Smooth muscle cell (in vitro differentiated cells): ENCODE measurements around the gene NLGN4Y. TPM values are rescaled to one million over a fixed set of nuclear protein-coding genes. Genes with fewer than 3 reads are reported as not detected.

Source experiments
- DNase-seq: peaks from one replicate; lab custom pipeline; 2025; ENCODE audit not compliant: unreplicated experiment; lab: John Stamatoyannopoulos, UW
- H2AFZ ChIP-seq: fragments of 200-600 bp; sonication (generic); 2 replicates; pipeline ENCODE4 v1.6.0; 2016; ENCODE audit warnings: antibody characterized with exemption, low read depth, mild to moderate bottlenecking
- H3F3A ChIP-seq: fragments of 200-600 bp; sonication (generic); 2 replicates; pipeline ENCODE4 v1.6.0; 2017; ENCODE audit warnings: antibody characterized with exemption, low read depth
- H3K27ac ChIP-seq: fragments of 200-600 bp; sonication (generic); 2 replicates; pipeline ENCODE4 v1.5.1; 2016; ENCODE audit warnings: low read depth, mild to moderate bottlenecking
- H3K27me3 ChIP-seq: fragments of 200-600 bp; sonication (generic); 2 replicates; pipeline ENCODE4 v1.6.1; 2016; ENCODE audit warnings: low read depth, mild to moderate bottlenecking
- H3K36me3 ChIP-seq: fragments of 200-600 bp; sonication (generic); 2 replicates; pipeline ENCODE4 v1.5.1; 2016; ENCODE audit warnings: low read depth
- H3K4me1 ChIP-seq: fragments of 200-600 bp; sonication (generic); 2 replicates; pipeline ENCODE4 v1.5.1; 2016; ENCODE audit warnings: low read depth
- H3K4me2 ChIP-seq: fragments of 200-600 bp; sonication (generic); 2 replicates; pipeline ENCODE4 v1.6.0; 2016; ENCODE audit warnings: mild to moderate bottlenecking
- H3K4me3 ChIP-seq: fragments of 200-600 bp; sonication (generic); 2 replicates; pipeline ENCODE4 v1.5.1; 2016; ENCODE audit warnings: mild to moderate bottlenecking
- H3K79me2 ChIP-seq: fragments of 200-600 bp; sonication (generic); 2 replicates; pipeline ENCODE4 v1.6.0; 2016; ENCODE audit warnings: low read depth, mild to moderate bottlenecking
- H3K9ac ChIP-seq: fragments of 200-600 bp; sonication (generic); 2 replicates; pipeline ENCODE4 v1.6.0; 2016; ENCODE audit warnings: low read depth
- H3K9me3 ChIP-seq: fragments of 200-600 bp; sonication (generic); replicated peaks from 2 replicates; pipeline ENCODE4 v1.5.1; 2016; ENCODE audit warnings: low read depth
- H4K20me1 ChIP-seq: fragments of 200-600 bp; sonication (generic); 2 replicates; pipeline ENCODE4 v1.6.0; 2016; ENCODE audit warnings: low read depth
- WGBS: methylation state at CpG from one replicate; pipeline ENCODE4 v1.1.7; 2016; ENCODE audit warnings: low lambda C conversion rate; 5-methylcytosine and 5-hydroxymethylcytosine counted together
- polyA plus RNA-seq: library from polyadenylated mRNA; unstranded; fragments of >200 nt; fragmentation: Nextera tagmentation; extraction: Ambion mirVana; gene quantifications from 2 replicates; pipeline ENCODE4 v1.2.1, GENCODE V29; 2016
- total RNA-seq: library from RNA; depleted of rRNA; stranded (reverse); fragments of >200 nt; gene quantifications from 2 replicates; pipeline ENCODE4 v1.2.3, GENCODE V29; 2014
- TF ChIP-seq, protein P1 (sequence below): fragments of 200-600 bp; sonication (generic); IDR thresholded peaks from 2 replicates; pipeline ENCODE4 v1.5.1; 2017; ENCODE audit warnings: borderline replicate concordance, mild to moderate bottlenecking, antibody characterized with exemption; ENCODE audit not compliant: insufficient read depth, poor library complexity, severe bottlenecking

Gene NLGN4Y
- total and polyA plus RNA-seq, 2 experiments from 2014 or later, result not detected

- no peaks in the 10 kb centered on the region for H3F3A ChIP-seq
- no peak overlapping the region for H3K27ac ChIP-seq
- H3K4me3 ChIP-seq, result no peak overlapping the region
- no peaks in the 10 kb centered on the region for H4K20me1 ChIP-seq
- H3K27me3 ChIP-seq, result no peaks in the 10 kb centered on the region
- no peak overlapping the region for H3K4me2 ChIP-seq
- TF ChIP-seq, protein P1, sequence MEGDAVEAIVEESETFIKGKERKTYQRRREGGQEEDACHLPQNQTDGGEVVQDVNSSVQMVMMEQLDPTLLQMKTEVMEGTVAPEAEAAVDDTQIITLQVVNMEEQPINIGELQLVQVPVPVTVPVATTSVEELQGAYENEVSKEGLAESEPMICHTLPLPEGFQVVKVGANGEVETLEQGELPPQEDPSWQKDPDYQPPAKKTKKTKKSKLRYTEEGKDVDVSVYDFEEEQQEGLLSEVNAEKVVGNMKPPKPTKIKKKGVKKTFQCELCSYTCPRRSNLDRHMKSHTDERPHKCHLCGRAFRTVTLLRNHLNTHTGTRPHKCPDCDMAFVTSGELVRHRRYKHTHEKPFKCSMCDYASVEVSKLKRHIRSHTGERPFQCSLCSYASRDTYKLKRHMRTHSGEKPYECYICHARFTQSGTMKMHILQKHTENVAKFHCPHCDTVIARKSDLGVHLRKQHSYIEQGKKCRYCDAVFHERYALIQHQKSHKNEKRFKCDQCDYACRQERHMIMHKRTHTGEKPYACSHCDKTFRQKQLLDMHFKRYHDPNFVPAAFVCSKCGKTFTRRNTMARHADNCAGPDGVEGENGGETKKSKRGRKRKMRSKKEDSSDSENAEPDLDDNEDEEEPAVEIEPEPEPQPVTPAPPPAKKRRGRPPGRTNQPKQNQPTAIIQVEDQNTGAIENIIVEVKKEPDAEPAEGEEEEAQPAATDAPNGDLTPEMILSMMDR, result no peak
- H2AFZ ChIP-seq, result no peak overlapping the region
- H3K9ac ChIP-seq, result no peak overlapping the region
- H3K4me1 ChIP-seq, result no peaks in the 10 kb centered on the region
- H3K36me3 ChIP-seq, result no peaks in the 10 kb centered on the region
- DNase-seq, result no peak
- H3K9me3 ChIP-seq, result no peaks in the 10 kb centered on the region
- WGBS, result no CpG with 5 or more reads among the region's 31 CpGs
- H3K79me2 ChIP-seq, result no peaks in the 10 kb centered on the region
Measured at GRCh38 chrY:14523491-14524271, 648 bp upstream of the NLGN4Y start.

DNA sequence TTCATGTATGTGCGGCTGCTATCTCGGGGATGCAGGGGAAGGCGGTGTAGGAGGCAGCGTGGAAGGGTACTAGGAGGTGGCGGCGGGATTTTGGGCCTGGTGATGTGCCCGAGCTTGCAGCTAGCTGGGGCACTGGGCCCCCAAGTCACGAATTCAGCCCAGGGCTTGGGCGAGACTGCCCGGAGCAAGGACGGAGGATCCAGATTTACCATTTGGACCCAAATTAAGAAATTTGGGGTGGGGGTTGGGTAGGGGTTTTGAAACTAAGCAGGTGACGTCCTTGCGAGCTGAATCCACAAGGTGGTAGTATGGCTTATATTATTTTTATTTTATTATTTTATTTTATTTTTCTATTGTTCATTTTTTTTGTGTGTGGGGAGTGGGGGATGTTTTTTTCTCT is 986 bp downstream of the NLGN4Y start:
- H3K36me3 ChIP-seq, result no peaks in the 10 kb centered on the region
- H3K27me3 ChIP-seq, result no peaks in the 10 kb centered on the region
- no peak overlapping the region for H3K4me3 ChIP-seq
- no peaks in the 10 kb centered on the region for H3F3A ChIP-seq
- no peak overlapping the region for H3K27ac ChIP-seq
- no CpG with 5 or more reads among the region's 13 CpGs for WGBS
- H2AFZ ChIP-seq, result no peak overlapping the region
- H3K9ac ChIP-seq, result no peak overlapping the region
- H3K79me2 ChIP-seq, result no peaks in the 10 kb centered on the region
- H3K4me1 ChIP-seq, result no peaks in the 10 kb centered on the region
- TF ChIP-seq, protein P1, result no peak
- no peak for DNase-seq
- H4K20me1 ChIP-seq, result no peaks in the 10 kb centered on the region
- no peaks in the 10 kb centered on the region for H3K9me3 ChIP-seq
- H3K4me2 ChIP-seq, result no peak overlapping the region

DNA sequence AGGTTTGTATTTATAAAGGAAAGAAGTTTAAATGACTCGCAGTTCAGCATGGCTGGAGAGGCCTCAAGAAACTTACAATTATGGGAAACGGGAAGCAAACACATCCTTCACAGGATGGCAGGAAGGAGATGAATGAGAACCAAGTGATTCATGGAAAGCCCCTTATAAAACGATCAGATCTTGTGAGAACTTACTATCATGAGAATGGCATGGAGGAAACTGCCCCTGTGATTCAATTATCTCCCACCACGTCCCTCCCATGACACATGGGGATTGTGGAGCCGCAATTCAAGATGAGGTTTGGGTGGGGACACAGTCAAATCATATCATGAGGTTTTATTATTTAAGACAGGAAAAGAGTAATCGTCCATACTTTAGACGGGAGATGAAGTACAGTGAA is 4.0 kb downstream of the NLGN4Y start:
- Histone ChIP-seq H3K9me3 (no peaks in the 10 kb centered on the region), H3K36me3 (no peaks in the 10 kb centered on the region), H2AFZ (no peak overlapping the region), H3K4me2 (no peak overlapping the region), H3F3A (no peaks in the 10 kb centered on the region), H3K27ac (no peak overlapping the region), H3K79me2 (no peaks in the 10 kb centered on the region), H3K4me1 (no peaks in the 10 kb centered on the region), H3K4me3 (no peak overlapping the region), H4K20me1 (no peaks in the 10 kb centered on the region), H3K9ac (no peak overlapping the region), H3K27me3 (no peaks in the 10 kb centered on the region)
- TF ChIP-seq, protein P1, result no peak
- DNase-seq, result no peak
- WGBS, result no CpG with 5 or more reads among the region's 7 CpGs

DNA sequence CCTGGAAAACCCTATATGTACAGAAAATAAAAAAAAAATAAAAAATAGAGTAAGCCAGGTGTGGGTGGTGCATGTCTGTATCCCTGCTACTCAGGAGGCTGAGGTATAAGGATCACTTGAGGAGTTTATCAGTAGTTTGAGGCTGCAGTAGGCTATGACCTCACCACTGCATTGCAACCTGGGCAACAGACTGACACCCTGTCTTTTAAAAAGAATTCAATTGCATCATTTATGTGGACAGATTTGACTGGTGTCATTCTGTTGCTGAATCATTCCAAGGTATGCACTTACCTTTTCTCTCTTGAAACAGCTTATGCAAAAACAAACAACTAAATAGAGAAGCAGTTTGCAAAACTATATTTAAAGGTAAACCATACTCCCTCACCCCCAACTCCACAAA is 12.4 kb downstream of the NLGN4Y start:
- Histone ChIP-seq H2AFZ (no peak overlapping the region), H3K27me3 (no peaks in the 10 kb centered on the region), H3K27ac (no peak overlapping the region), H3K9me3 (no peaks in the 10 kb centered on the region), H3K4me3 (no peak overlapping the region), H4K20me1 (no peaks in the 10 kb centered on the region), H3K79me2 (no peaks in the 10 kb centered on the region), H3K9ac (no peak overlapping the region), H3K4me2 (no peak overlapping the region), H3K4me1 (no peaks in the 10 kb centered on the region), H3F3A (no peaks in the 10 kb centered on the region), H3K36me3 (no peaks in the 10 kb centered on the region)
- TF ChIP-seq, protein P1, result no peak
- DNase-seq, result no peak
